Endodermal cell (in vitro differentiated cells): ENCODE data around the gene PELI1. TPM values are rescaled to one million over a fixed set of nuclear protein-coding genes. Genes with fewer than 3 reads are reported as not detected.

Experiments used
- DNase-seq: peaks from one replicate; pipeline ENCODE4 v3.0.0-alpha.2; 2017
- H3K27ac ChIP-seq: 2 replicates; pipeline ENCODE4 v1.5.1; 2013; ENCODE audit warnings: mild to moderate bottlenecking, low read depth, low read length, moderate library complexity
- H3K27me3 ChIP-seq: 2 replicates; pipeline ENCODE4 v1.6.1; 2013; ENCODE audit warnings: mild to moderate bottlenecking, low read length, moderate library complexity; ENCODE audit not compliant: insufficient read depth, control insufficient read depth, poor library complexity, severe bottlenecking
- H3K36me3 ChIP-seq: 2 replicates; pipeline ENCODE4 v1.7.0; 2013; ENCODE audit warnings: mild to moderate bottlenecking, low read length, moderate library complexity; ENCODE audit not compliant: control insufficient read depth, insufficient read depth
- H3K4me1 ChIP-seq: one replicate; pipeline ENCODE4 v1.7.0; 2013; ENCODE audit warnings: low read length; ENCODE audit not compliant: control insufficient read depth, insufficient read depth
- H3K4me3 ChIP-seq: 2 replicates; pipeline ENCODE4 v1.5.1; 2013; ENCODE audit warnings: mild to moderate bottlenecking, low read length, moderate library complexity
- H3K9ac ChIP-seq: 2 replicates; pipeline ENCODE4 v1.6.1; 2013; ENCODE audit warnings: mild to moderate bottlenecking, low read length, moderate library complexity; ENCODE audit not compliant: poor library complexity, severe bottlenecking; ENCODE audit errors: extremely low read depth
- H3K9me3 ChIP-seq: 2 replicates; pipeline ENCODE4 v1.6.1; 2013; ENCODE audit warnings: mild to moderate bottlenecking, low read length, moderate library complexity; ENCODE audit not compliant: control insufficient read depth
- H3K27ac Mint-ChIP-seq: 2 replicates; pipeline ENCODE4 v1.8.0; 2020; ENCODE audit warnings: mixed read lengths
- H3K27me3 Mint-ChIP-seq: 2 replicates; pipeline ENCODE4 v1.8.0; 2021; ENCODE audit warnings: mild to moderate bottlenecking, mixed read lengths; ENCODE audit not compliant: insufficient read depth
- H3K36me3 Mint-ChIP-seq: 2 replicates; pipeline ENCODE4 v1.8.0; 2020; ENCODE audit warnings: low read depth, mixed read lengths
- H3K4me1 Mint-ChIP-seq: 2 replicates; pipeline ENCODE4 v1.8.0; 2020; ENCODE audit warnings: mixed read lengths
- H3K4me3 Mint-ChIP-seq: 2 replicates; pipeline ENCODE4 v1.8.0; 2020; ENCODE audit warnings: mild to moderate bottlenecking, moderate library complexity, mixed read lengths
- H3K9me3 Mint-ChIP-seq: 2 replicates; pipeline ENCODE4 v1.8.0; 2020; ENCODE audit warnings: mild to moderate bottlenecking, mixed read lengths
- WGBS, 2 experiments: methylation state at CpG; one replicate each; pipeline versions ENCODE4 v1.1.5 to v1.1.7; 2013; ENCODE audit warnings: missing lambda C conversion rate in 2 of 2, mixed read lengths in 1 of 2; ENCODE audit not compliant: insufficient coverage in 1 of 2, insufficient read length in 1 of 2; 5-methylcytosine and 5-hydroxymethylcytosine counted together
- total RNA-seq, 2 donors: library from RNA; stranded (reverse); fragmentation: NEBNext Ultra II Directional in 1 of 2; extraction: Animal tissue kit (Norgen Biotek cat#: 25700) in 1 of 2; gene quantifications; 2 replicates in 1 of 2; 3 replicates in 1 of 2; pipeline ENCODE4 v1.2.1, GENCODE V29; 2021
- TF ChIP-seq, protein P1 (sequence below): fragments of 200-600 bp; sonication (generic); conservative IDR thresholded peaks from 2 replicates; pipeline ENCODE4 v1.5.0; 2021; ENCODE audit warnings: antibody characterized with exemption, mild to moderate bottlenecking

PELI1 gene
- total RNA-seq, 2 donors from 2014 or later = 178 to 184 TPM

DNA sequence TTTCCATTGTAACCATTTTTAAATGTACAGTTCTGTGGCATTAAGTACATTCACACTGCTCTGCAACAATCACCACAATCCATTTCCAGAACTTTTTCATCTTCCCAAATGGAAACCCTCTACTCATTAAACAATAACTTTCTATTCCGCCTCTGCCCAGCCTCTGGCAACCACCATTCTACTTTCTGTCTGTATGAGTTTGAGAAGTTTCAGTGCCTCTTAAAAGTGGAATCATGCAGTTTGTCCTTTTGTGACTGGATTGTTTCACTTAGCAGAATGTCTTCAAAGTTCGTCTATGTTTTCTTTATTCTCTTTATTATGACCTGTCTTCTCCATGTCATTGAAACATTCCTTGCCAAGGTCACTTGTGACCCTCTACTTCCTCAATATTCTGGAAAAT is 22.0 kb upstream of the PELI1 start:
- H3K36me3 Mint-ChIP-seq = no peaks in the 10 kb centered on the region
- TF ChIP-seq, protein P1, sequence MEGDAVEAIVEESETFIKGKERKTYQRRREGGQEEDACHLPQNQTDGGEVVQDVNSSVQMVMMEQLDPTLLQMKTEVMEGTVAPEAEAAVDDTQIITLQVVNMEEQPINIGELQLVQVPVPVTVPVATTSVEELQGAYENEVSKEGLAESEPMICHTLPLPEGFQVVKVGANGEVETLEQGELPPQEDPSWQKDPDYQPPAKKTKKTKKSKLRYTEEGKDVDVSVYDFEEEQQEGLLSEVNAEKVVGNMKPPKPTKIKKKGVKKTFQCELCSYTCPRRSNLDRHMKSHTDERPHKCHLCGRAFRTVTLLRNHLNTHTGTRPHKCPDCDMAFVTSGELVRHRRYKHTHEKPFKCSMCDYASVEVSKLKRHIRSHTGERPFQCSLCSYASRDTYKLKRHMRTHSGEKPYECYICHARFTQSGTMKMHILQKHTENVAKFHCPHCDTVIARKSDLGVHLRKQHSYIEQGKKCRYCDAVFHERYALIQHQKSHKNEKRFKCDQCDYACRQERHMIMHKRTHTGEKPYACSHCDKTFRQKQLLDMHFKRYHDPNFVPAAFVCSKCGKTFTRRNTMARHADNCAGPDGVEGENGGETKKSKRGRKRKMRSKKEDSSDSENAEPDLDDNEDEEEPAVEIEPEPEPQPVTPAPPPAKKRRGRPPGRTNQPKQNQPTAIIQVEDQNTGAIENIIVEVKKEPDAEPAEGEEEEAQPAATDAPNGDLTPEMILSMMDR = no peak
- no peaks in the 10 kb centered on the region for H3K9me3 ChIP-seq
- WGBS, 2 experiments = 95 to 100% methylated on average over 1 to 2 of the region's 2 CpGs
- H3K27me3 Mint-ChIP-seq = no peaks in the 10 kb centered on the region
- H3K4me1 Mint-ChIP-seq = no peaks in the 10 kb centered on the region
- H3K27ac Mint-ChIP-seq = no peak overlapping the region
- H3K4me3 ChIP-seq = no peak overlapping the region
- no peaks in the 10 kb centered on the region for H3K9me3 Mint-ChIP-seq
- no peak overlapping the region for H3K4me3 Mint-ChIP-seq
- no peaks in the 10 kb centered on the region for H3K4me1 ChIP-seq
- no peaks in the 10 kb centered on the region for H3K27me3 ChIP-seq
- H3K27ac ChIP-seq = no peak overlapping the region
- DNase-seq = no peak
- no peaks in the 10 kb centered on the region for H3K36me3 ChIP-seq
- no peak overlapping the region for H3K9ac ChIP-seq

DNA sequence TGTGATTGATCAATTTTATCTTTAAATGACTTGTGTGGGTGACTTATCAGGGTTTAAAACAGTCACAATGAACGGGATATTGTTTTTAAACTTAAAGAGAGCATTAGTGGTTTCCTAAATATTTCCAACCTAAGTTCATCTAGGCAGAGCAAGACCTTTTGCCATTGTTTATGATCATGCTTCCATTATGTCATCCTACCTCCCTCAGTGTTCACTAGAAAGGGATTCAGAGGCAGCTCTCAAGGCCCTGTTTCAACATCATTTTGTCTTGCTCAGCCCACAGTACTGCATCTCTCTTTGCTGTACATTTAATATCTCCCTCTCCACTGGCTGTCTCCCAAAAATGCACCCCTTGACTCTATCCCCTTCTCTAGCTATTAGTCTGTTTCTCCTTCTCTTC is 21.5 kb upstream of the PELI1 start:
- H3K4me1 Mint-ChIP-seq = no peaks in the 10 kb centered on the region
- 88 to 93% methylated on average over 1 of the region's 1 CpG for WGBS, 2 experiments
- H3K9me3 Mint-ChIP-seq = no peaks in the 10 kb centered on the region
- H3K4me1 ChIP-seq = no peaks in the 10 kb centered on the region
- DNase-seq = no peak
- H3K36me3 ChIP-seq = no peaks in the 10 kb centered on the region
- TF ChIP-seq, protein P1 = no peak
- H3K27me3 Mint-ChIP-seq = no peaks in the 10 kb centered on the region
- no peak overlapping the region for H3K9ac ChIP-seq
- no peaks in the 10 kb centered on the region for H3K9me3 ChIP-seq
- no peak overlapping the region for H3K27ac Mint-ChIP-seq
- no peaks in the 10 kb centered on the region for H3K36me3 Mint-ChIP-seq
- no peak overlapping the region for H3K4me3 ChIP-seq
- no peak overlapping the region for H3K4me3 Mint-ChIP-seq
- H3K27me3 ChIP-seq = no peaks in the 10 kb centered on the region
- no peak overlapping the region for H3K27ac ChIP-seq

DNA sequence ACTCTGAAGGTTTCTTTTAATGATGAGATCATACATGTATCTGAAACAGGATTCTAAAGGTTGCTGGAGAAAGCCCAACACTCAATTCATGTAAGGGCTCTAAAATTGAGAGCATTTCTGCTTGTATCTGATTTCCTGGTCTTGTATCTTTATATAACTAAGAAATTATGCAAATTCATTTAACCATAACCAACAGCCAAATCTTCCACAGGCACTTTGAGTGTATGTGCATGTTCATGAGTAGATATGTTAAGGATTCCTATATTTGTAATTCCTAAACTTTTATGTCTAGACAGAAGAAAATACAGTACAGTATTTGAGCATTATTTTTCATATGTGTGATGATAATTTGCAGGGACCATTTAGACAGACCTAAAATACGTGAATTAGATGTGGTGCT is 20.4 kb upstream of the PELI1 start:
- TF ChIP-seq, protein P1 = no peak
- DNase-seq = no peak
- no peaks in the 10 kb centered on the region for H3K36me3 ChIP-seq
- no peak overlapping the region for H3K27ac ChIP-seq
- H3K4me1 ChIP-seq = peaks cover under 1% of the 10 kb centered on the region
- Mint-ChIP-seq H3K27ac (no peak overlapping the region), H3K36me3 (no peaks in the 10 kb centered on the region), H3K27me3 (no peaks in the 10 kb centered on the region), H3K4me1 (no peaks in the 10 kb centered on the region), H3K9me3 (no peaks in the 10 kb centered on the region), H3K4me3 (no peak overlapping the region)
- no peak overlapping the region for H3K9ac ChIP-seq
- WGBS, 2 experiments = 67% methylated on average over 1 of the region's 1 CpG; no CpG with 5 or more reads in 1 of the 2 experiments
- no peaks in the 10 kb centered on the region for H3K9me3 ChIP-seq
- no peaks in the 10 kb centered on the region for H3K27me3 ChIP-seq
- no peak overlapping the region for H3K4me3 ChIP-seq
